AG09309 (cell line): ENCODE data around the gene ATP5PD.

Experiments
- DNase-seq: peaks from one replicate; pipeline ENCODE4 v3.0.0-alpha.2; 2010; ENCODE audit warnings: low read depth
- H3K4me3 ChIP-seq: 2 replicates; pipeline ENCODE4 v1.5.1; 2011; ENCODE audit warnings: mild to moderate bottlenecking, low read depth, low read length, moderate library complexity; ENCODE audit not compliant: control insufficient read depth
- CTCF ChIP-seq: IDR thresholded peaks from 2 replicates; pipeline ENCODE4 v1.5.1; 2011; ENCODE audit warnings: mild to moderate bottlenecking, low read depth, low read length, inconsistent platforms; ENCODE audit not compliant: insufficient read depth, control insufficient read depth; ENCODE audit errors: missing control alignments

Gene ATP5PD

DNA sequence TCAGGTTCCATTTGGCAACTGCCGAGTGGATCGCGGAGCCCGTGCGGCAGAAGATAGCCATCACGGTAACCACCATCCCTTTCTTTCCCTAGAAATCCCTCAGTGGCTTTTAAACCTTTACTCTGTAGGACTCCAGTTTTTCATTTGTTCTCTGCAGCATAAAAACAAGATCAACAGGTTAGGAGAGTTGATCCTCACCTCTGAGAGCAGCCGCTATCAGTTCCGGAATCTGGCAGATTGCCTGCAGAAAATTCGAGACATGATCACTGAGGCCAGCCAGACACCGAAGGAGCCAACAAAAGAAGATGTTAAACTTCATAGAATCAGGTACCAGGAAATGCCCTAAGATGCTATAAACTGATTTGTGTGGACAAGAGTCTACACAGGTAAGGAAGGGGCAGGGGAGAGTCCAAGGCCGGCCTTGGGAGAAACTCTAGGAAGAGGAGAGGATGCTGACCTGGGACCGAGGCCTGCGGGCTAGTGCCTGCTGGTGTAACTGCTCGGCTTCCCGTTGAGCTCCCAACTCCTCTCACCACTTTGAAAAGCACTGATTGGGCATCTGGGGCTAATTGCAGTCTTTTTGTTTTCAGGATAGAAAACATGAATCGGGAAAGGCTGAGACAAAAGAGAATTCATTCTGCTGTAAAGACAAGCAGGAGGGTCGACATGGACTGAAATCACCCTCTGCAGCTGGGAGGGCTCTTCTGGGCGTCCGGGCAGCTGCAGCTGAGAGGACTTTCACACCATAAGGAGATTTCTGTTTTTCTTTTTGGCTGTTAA, 26.2 kb downstream of the ATP5PD start:
- no peak for TF ChIP-seq CTCF
- DNase-seq: no peak

DNA sequence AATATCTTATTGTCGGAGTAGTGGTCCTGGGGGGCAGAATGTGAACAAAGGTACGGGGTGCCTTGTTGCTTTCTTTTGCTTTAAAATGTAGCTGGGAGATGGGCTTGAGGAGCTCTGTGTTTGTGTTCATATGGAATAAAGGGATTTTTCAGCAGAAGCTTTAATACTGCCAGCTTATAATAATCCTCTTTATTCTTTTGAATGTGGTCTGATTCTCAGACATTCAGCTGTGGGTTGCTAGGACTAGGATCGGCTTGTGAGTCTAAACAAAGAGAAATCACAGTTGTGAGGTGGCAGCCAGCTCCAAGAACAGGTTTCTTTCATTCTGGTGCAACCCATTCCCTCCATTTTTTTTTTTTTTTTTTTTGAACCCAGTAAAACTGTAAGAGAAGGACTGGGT, 27.1 kb downstream of the ATP5PD start:
- no peak for DNase-seq
- H3K4me3 ChIP-seq: no peak overlapping the region
- no peak for TF ChIP-seq CTCF

More for the DNA sequence above, 26.2 kb downstream of the ATP5PD start:
- no peak overlapping the region for H3K4me3 ChIP-seq

DNA sequence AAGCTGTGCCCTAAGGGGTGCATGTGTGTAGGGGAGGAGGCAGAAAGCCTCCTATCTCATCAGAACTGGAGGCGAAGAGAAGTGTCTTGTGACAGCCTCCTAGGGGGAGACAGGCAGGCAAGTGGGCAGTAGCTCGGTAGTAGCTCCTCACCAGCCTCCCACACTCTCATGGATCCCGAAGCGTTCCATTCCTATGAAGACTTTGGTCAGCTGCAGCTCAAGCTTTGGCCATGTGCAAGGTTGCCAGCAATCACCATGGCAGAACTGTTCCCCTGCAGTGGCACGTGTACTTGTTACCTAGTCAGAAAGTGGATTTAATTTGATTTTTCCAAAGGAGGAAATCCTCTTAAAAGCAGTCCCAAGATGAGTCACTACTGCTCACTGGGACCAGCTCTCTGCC, 27.6 kb downstream of the ATP5PD start:
- DNase-seq: no peak
- TF ChIP-seq CTCF: no peak
- H3K4me3 ChIP-seq: no peak overlapping the region

GRCh38 chr17:75013092-75013559, 33.6 kb downstream of the ATP5PD start:
- H3K4me3 ChIP-seq: peak overlapping the region; percentile 99
- no peak for TF ChIP-seq CTCF
- DNase-seq: no peak

- H3K4me3 ChIP-seq: peak within 1 kb of the TSS; percentile 99
- peak; percentile 64 for TF ChIP-seq CTCF
- no peak for DNase-seq
These were observed 34.2 kb downstream of the ATP5PD start, which contains the start of gene MRPL58 for GRCh38 chr17:75012346-75013091. TSS of gene MRPL58 (plus strand) at chr17:75012670. CDS start at chr17:75012687, 17 bp downstream.

DNA sequence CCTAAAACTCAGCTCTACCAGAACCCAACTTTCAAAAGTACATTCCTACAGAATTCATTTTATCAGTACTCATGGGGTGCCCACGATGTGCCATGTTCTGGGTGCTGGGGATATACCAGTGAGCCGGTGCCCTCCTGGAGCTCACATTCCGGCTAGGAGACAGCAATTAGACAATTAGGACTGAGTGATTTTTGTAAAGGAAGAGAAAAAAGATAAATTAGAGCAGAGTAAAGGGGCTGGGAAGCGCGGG, 34.7 kb downstream of the ATP5PD start:
- no peak for DNase-seq
- TF ChIP-seq CTCF: no peak
- peak overlapping the region; percentile 99 for H3K4me3 ChIP-seq
